ENCODE results near the gene AGPAT4.
"Not testable (repeated sequence)": the region's sequence is repeated elsewhere in the genome, so short reads cannot be mapped to it uniquely, and the experiment has no call there.

DNA sequence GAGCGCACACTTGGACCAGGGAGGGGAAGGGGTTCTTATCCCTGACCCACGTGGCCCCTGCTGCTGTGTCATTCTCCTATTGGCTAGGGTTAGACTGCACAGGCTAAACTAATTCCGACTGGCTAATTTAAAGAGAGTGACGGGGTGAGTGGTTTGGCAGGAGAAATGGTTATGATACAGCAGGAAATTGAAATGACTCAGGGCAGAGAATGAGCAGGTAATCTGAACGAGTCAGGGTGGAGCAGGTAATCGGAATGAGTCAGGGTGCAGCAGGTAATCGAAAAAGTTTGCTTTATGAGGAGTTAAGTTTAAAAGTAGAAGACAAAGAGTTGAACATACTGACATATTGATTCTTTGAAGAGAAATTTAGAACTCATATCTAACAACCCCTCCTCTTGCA is 35.9 kb upstream of the AGPAT4 start:
- TF ChIP-seq, protein P1, sequence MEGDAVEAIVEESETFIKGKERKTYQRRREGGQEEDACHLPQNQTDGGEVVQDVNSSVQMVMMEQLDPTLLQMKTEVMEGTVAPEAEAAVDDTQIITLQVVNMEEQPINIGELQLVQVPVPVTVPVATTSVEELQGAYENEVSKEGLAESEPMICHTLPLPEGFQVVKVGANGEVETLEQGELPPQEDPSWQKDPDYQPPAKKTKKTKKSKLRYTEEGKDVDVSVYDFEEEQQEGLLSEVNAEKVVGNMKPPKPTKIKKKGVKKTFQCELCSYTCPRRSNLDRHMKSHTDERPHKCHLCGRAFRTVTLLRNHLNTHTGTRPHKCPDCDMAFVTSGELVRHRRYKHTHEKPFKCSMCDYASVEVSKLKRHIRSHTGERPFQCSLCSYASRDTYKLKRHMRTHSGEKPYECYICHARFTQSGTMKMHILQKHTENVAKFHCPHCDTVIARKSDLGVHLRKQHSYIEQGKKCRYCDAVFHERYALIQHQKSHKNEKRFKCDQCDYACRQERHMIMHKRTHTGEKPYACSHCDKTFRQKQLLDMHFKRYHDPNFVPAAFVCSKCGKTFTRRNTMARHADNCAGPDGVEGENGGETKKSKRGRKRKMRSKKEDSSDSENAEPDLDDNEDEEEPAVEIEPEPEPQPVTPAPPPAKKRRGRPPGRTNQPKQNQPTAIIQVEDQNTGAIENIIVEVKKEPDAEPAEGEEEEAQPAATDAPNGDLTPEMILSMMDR (IDR thresholded peaks at IDR 0.05; ENCODE audit: low read depth, low read length, poor library complexity, severe bottlenecking) = not testable (repeated sequence)
- not testable (repeated sequence) for TF ChIP-seq EZH2phosphoT487 (IDR thresholded peaks at IDR 0.05; ENCODE audit: borderline replicate concordance, low read length)

Measured in DOHH2 (cell line).